Activated naive CD8-positive, alpha-beta T cell (primary cell): ENCODE results near the gene GPT2.
"Not testable (repeated sequence)": the region's sequence is repeated elsewhere in the genome, so short reads cannot be mapped to it uniquely, and the experiment has no call there.

ENCODE experiments used
- H3K27ac Mint-ChIP-seq: one replicate; pipeline ENCODE4 v1.8.0; 2021; ENCODE audit warnings: mixed read lengths
- H3K27me3 Mint-ChIP-seq: one replicate; pipeline ENCODE4 v1.8.0; 2021; ENCODE audit warnings: mixed read lengths
- H3K36me3 Mint-ChIP-seq: one replicate; pipeline ENCODE4 v1.8.0; 2021; ENCODE audit warnings: mixed read lengths
- H3K4me1 Mint-ChIP-seq: one replicate; pipeline ENCODE4 v1.8.0; 2021; ENCODE audit warnings: low read depth, mixed read lengths
- H3K4me3 Mint-ChIP-seq: one replicate; pipeline ENCODE4 v1.8.0; 2021; ENCODE audit warnings: mild to moderate bottlenecking, mixed read lengths
- H3K9me3 Mint-ChIP-seq: one replicate; pipeline ENCODE4 v1.8.0; 2021; ENCODE audit warnings: low read depth, mixed read lengths

The GPT2 gene

DNA sequence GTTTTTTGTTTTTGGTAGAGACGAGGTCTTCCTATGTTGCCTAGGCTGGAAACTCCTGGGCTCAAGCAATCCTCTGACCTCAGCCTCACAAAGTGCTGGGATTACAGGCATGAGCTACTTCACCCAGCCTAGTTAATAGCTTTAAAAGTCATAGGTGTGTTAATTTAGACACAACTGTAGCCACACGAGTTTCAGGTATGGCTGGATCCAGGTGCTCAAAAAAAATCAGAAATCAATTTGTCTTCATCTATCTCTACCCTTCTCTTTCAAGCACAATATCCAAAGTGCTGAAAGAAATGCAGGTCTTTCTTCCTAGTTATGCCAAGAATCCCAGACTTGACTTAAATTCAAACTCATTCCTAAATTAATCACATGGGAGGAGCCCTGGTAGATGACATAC, 29.3 kb upstream of the GPT2 start:
- Mint-ChIP-seq H3K9me3 (no peaks in the 10 kb centered on the region), H3K4me3 (no peak overlapping the region), H3K36me3 (peaks cover 2% of the 10 kb centered on the region), H3K27ac (no peak overlapping the region), H3K4me1 (no peaks in the 10 kb centered on the region), H3K27me3 (peaks cover 1% of the 10 kb centered on the region)

DNA sequence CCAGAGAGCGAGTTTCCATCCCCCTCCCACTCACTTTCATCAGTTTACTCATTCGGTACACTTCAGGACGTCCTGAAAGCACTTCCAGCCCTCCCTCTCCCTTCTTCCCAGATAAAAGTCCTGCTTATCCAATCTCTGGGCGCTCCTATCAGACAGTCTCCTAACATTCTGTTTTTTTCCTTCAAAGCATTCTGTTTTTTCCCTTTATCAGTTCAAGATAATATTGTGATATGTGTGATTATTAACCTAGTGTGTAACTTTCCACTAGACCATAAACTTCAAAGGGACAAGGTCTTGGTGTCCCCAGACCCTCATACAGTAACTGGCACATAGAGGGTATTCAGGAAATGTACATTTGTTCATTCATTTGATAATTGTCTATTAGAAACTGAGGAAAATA, 28.8 kb upstream of the GPT2 start:
- Mint-ChIP-seq H3K36me3 (peaks cover 2% of the 10 kb centered on the region), H3K27ac (no peak overlapping the region), H3K4me3 (no peak overlapping the region)

DNA sequence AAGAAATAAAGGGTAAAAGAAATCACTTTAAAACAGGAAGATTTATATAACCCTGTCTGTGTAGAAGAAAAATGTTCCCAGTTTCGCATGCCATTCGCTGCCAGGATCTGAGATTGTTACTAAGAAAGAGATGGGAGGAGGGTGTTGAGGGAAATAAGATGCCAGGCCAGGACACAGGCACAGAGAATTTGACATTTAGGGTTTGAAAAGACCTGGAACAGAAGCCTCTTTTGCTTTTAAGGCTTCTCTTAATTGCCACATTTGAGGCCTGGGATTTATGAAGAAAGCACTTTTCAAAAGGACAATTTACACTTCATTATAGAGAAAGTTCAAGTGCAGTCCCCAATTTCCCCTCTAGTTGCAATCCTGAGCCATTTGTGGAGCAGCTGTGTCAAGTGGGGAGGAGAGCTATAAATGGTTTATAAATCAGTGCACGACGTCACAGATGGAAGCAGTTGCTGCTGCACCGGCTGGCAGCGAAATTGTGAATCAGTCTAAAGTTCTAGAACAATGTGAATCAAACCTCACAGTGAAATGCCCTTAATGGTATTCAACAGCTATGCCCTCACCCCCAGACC, 26.7 kb upstream of the GPT2 start:
- no peaks in the 10 kb centered on the region for H3K9me3 Mint-ChIP-seq
- H3K4me1 Mint-ChIP-seq = no peaks in the 10 kb centered on the region
- no peak overlapping the region for H3K4me3 Mint-ChIP-seq
- H3K27me3 Mint-ChIP-seq = peaks cover 1% of the 10 kb centered on the region
- peaks cover 5% of the 10 kb centered on the region for H3K36me3 Mint-ChIP-seq
- H3K27ac Mint-ChIP-seq = no peak overlapping the region

More for the DNA sequence above, 28.8 kb upstream of the GPT2 start:
- Mint-ChIP-seq H3K27me3 (peaks cover 1% of the 10 kb centered on the region), H3K9me3 (no peaks in the 10 kb centered on the region), H3K4me1 (no peaks in the 10 kb centered on the region)

- H3K4me3 Mint-ChIP-seq = no peak overlapping the region
- H3K9me3 Mint-ChIP-seq = no peaks in the 10 kb centered on the region
- H3K27me3 Mint-ChIP-seq = peaks cover 1% of the 10 kb centered on the region
- H3K36me3 Mint-ChIP-seq = peaks cover 5% of the 10 kb centered on the region
- H3K4me1 Mint-ChIP-seq = no peaks in the 10 kb centered on the region
- H3K27ac Mint-ChIP-seq = no peak overlapping the region
Observed at GRCh38 chr16:46858151-46858550, 26.0 kb upstream of the GPT2 start.

- H3K4me3 Mint-ChIP-seq = no peak overlapping the region
- H3K36me3 Mint-ChIP-seq = peaks cover 5% of the 10 kb centered on the region
- no peak overlapping the region for H3K27ac Mint-ChIP-seq
- H3K27me3 Mint-ChIP-seq = peaks cover 1% of the 10 kb centered on the region
- H3K4me1 Mint-ChIP-seq = no peaks in the 10 kb centered on the region
- no peaks in the 10 kb centered on the region for H3K9me3 Mint-ChIP-seq
Observed at GRCh38 chr16:46859719-46860152, 24.4 kb upstream of the GPT2 start.

- H3K4me3 Mint-ChIP-seq = no peak overlapping the region
- peaks cover 3% of the 10 kb centered on the region for H3K36me3 Mint-ChIP-seq
- no peak overlapping the region for H3K27ac Mint-ChIP-seq
- no peaks in the 10 kb centered on the region for H3K9me3 Mint-ChIP-seq
- H3K27me3 Mint-ChIP-seq = peaks cover 3% of the 10 kb centered on the region
- no peaks in the 10 kb centered on the region for H3K4me1 Mint-ChIP-seq
Observed at GRCh38 chr16:46862555-46863447, 21.4 kb upstream of the GPT2 start.

GRCh38 chr16:46866286-46866685, 17.9 kb upstream of the GPT2 start:
- Mint-ChIP-seq H3K27me3 (peaks cover 4% of the 10 kb centered on the region), H3K4me3 (no peak overlapping the region), H3K9me3 (no peaks in the 10 kb centered on the region), H3K27ac (no peak overlapping the region), H3K36me3 (peaks cover 3% of the 10 kb centered on the region), H3K4me1 (no peaks in the 10 kb centered on the region)

GRCh38 chr16:46867486-46867885, 16.7 kb upstream of the GPT2 start:
- not testable (repeated sequence) for H3K27ac Mint-ChIP-seq, H3K4me3 Mint-ChIP-seq, H3K27me3 Mint-ChIP-seq, H3K4me1 Mint-ChIP-seq, H3K9me3 Mint-ChIP-seq, H3K36me3 Mint-ChIP-seq

DNA sequence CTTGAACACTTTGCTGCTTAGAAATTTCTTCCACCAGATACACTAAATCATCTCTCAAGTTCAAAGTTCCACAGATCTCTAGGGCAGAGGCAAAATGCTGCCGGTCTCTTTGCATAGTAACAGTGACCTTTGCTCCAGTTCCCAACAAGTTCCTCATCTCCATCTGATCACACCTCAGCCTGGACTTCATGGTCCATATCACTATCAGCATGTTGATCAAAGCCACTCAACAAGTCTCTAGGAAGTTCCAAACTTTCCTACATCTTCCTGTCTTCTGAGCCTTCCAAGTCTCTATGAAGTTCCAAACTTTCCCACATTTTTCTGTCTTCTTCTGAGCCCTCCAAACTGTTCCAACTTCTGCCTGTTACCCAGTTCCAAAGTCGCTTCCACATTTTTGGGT, 15.3 kb upstream of the GPT2 start:
- H3K4me3 Mint-ChIP-seq, H3K27me3 Mint-ChIP-seq, H3K27ac Mint-ChIP-seq, H3K36me3 Mint-ChIP-seq, H3K4me1 Mint-ChIP-seq, H3K9me3 Mint-ChIP-seq: not testable (repeated sequence)

DNA sequence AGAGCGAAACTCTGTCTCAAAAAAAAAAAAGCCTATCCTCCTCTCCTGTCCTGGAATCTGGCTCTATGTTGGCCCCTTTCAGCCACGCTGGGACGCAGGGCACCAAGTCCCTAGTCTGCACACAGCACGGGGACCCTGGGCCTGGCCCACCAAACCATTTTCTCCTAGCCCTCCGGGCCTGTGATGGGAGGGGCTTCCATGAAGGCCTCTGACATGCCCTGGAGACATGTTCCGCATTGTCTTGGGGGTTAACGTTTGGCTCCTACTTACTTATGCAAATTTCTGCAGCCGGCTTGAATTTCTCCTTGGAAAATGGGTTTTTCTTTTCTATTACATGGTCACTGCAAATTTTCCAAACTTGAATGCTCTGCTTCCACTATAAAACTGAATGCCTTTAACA, 12.6 kb upstream of the GPT2 start:
- Mint-ChIP-seq H3K9me3 (no peaks in the 10 kb centered on the region), H3K27me3 (peaks cover 4% of the 10 kb centered on the region), H3K27ac (no peak overlapping the region), H3K36me3 (no peaks in the 10 kb centered on the region), H3K4me1 (no peaks in the 10 kb centered on the region), H3K4me3 (no peak overlapping the region)

GRCh38 chr16:46873201-46873600, 11.0 kb upstream of the GPT2 start:
- no peak overlapping the region for H3K27ac Mint-ChIP-seq
- no peaks in the 10 kb centered on the region for H3K4me1 Mint-ChIP-seq
- no peaks in the 10 kb centered on the region for H3K9me3 Mint-ChIP-seq
- H3K4me3 Mint-ChIP-seq = no peak overlapping the region
- H3K36me3 Mint-ChIP-seq = no peaks in the 10 kb centered on the region
- H3K27me3 Mint-ChIP-seq = peaks cover 2% of the 10 kb centered on the region

- no peaks in the 10 kb centered on the region for H3K27me3 Mint-ChIP-seq
- H3K4me3 Mint-ChIP-seq = no peak overlapping the region
- no peaks in the 10 kb centered on the region for H3K36me3 Mint-ChIP-seq
- no peak overlapping the region for H3K27ac Mint-ChIP-seq
- no peaks in the 10 kb centered on the region for H3K4me1 Mint-ChIP-seq
- H3K9me3 Mint-ChIP-seq = no peaks in the 10 kb centered on the region
Observed at GRCh38 chr16:46875243-46875642, 8.9 kb upstream of the GPT2 start.

GRCh38 chr16:46882304-46882939, 1.7 kb upstream of the GPT2 start:
- H3K27me3 Mint-ChIP-seq = peaks cover 3% of the 10 kb centered on the region
- H3K27ac Mint-ChIP-seq = no peak overlapping the region
- H3K4me3 Mint-ChIP-seq = peak overlapping the region; percentile 12
- no peaks in the 10 kb centered on the region for H3K9me3 Mint-ChIP-seq
- H3K4me1 Mint-ChIP-seq = peaks cover 10% of the 10 kb centered on the region
- peaks cover 2% of the 10 kb centered on the region for H3K36me3 Mint-ChIP-seq

DNA sequence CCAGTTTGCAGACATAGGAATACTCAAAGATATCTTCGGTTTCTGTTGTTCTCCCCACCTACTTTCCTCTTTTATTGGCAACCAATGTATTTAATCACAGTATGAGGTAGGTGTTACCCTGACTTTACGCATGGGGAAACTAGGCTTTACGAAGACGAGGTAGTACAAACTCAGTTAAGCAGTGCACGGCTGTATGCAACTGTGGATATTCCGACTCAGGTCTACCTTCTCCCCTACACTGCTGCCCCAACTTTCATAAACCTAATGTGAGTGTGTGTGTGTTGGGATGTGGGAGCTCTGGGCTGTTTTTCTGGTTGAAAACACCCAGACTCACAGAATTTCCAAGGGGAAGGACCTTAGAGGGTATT, 1.2 kb upstream of the GPT2 start:
- Mint-ChIP-seq H3K27ac (no peak overlapping the region), H3K4me1 (peaks cover 10% of the 10 kb centered on the region), H3K36me3 (peaks cover 2% of the 10 kb centered on the region), H3K27me3 (peaks cover 4% of the 10 kb centered on the region), H3K4me3 (peak overlapping the region; percentile 91), H3K9me3 (no peaks in the 10 kb centered on the region)

DNA sequence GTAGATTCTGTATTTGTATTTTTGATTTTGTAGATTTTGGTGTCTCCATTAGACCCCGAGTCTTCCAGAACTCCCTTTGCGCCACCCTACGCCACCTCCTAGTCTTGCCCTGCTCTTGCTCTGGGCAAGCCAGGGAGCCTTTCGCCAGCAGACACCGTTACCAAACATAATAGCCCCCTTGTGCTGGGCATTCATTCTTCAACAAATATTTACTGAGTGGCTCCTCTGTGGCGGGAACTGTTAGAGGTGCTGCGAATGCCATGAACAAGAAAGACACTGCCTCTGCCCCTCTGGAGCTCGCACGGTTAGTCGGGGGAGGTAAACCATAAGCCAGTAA, 841 bp upstream of the GPT2 start:
- Mint-ChIP-seq H3K27ac (peak overlapping the region; percentile 84), H3K9me3 (no peaks in the 10 kb centered on the region), H3K36me3 (peaks cover 2% of the 10 kb centered on the region), H3K4me1 (peaks cover 10% of the 10 kb centered on the region), H3K27me3 (peaks cover 4% of the 10 kb centered on the region), H3K4me3 (peak overlapping the region; percentile 91)
